H1 (cell line): ENCODE data around the gene SLC16A8. TPM values are rescaled to one million over a fixed set of nuclear protein-coding genes. Genes with fewer than 3 reads are reported as not detected.

Experiments
- CTCF ChIA-PET: fragments of 300-600 bp; sonication (Branson Sonifier 250); formaldehyde crosslinking; loops from one replicate; lab custom pipeline; 2021; ENCODE audit not compliant: partially characterized antibody; lab: Charles Lee
- POLR2A ChIA-PET: fragments of 300-600 bp; sonication (Branson Sonifier 250); formaldehyde crosslinking; loops from one replicate; lab custom pipeline; 2021; ENCODE audit warnings: inconsistent platforms; ENCODE audit not compliant: partially characterized antibody; lab: Charles Lee
- DNase-seq, 2 experiments: peaks; one replicate each; pipeline versions ENCODE4 v3.0.0 to v3.0.0-alpha.2; 2010 to 2022; ENCODE audit warnings: low spot score in 2 of 2, low read depth in 1 of 2, mixed read lengths in 1 of 2
- FAIRE-seq: peaks from 2 replicates; lab custom pipeline; 2011; peaks lifted over from hg19 to GRCh38; lab: Jason Lieb, UNC
- H2AFZ ChIP-seq: 2 replicates; pipeline ENCODE4 v1.8.1; 2012; ENCODE audit warnings: low read length, inconsistent platforms
- H2AK5ac ChIP-seq: 2 replicates; pipeline ENCODE4 v1.6.1; 2013; ENCODE audit warnings: low read depth, low read length
- H2BK120ac ChIP-seq: replicated peaks from 2 replicates; pipeline ENCODE3; 2013; ENCODE audit warnings: low read depth, low read length, inconsistent platforms
- H2BK12ac ChIP-seq: 2 replicates; pipeline ENCODE4 v1.6.1; 2013; ENCODE audit warnings: low read depth, low read length
- H2BK15ac ChIP-seq: 2 replicates; pipeline ENCODE4 v1.6.1; 2013; ENCODE audit warnings: low read length
- H2BK20ac ChIP-seq: 2 replicates; pipeline ENCODE4 v1.6.1; 2013; ENCODE audit warnings: low read length
- H2BK5ac ChIP-seq: 2 replicates; pipeline ENCODE4 v1.6.1; 2013; ENCODE audit warnings: low read depth, low read length
- H3K14ac ChIP-seq: 2 replicates; pipeline ENCODE4 v1.6.1; 2013; ENCODE audit warnings: inconsistent platforms; ENCODE audit not compliant: insufficient read length
- H3K18ac ChIP-seq: 2 replicates; pipeline ENCODE4 v1.6.1; 2013; ENCODE audit warnings: low read length; ENCODE audit errors: extremely low read depth
- H3K23ac ChIP-seq: 2 replicates; pipeline ENCODE4 v1.6.1; 2013; ENCODE audit warnings: inconsistent platforms; ENCODE audit not compliant: insufficient read length
- H3K23me2 ChIP-seq: 2 replicates; pipeline ENCODE4 v1.6.1; 2013; ENCODE audit warnings: low read depth, low read length
- H3K27ac ChIP-seq: 2 replicates; pipeline ENCODE4 v1.6.1; 2011; ENCODE audit warnings: low read depth, low read length, inconsistent platforms
- H3K27me3 ChIP-seq, 4 experiments: replicated peaks in 1 of 4; 1 replicate in 1 of 4; 2 replicates in 3 of 4; pipeline versions ENCODE4 v1.6.1 to v1.8.1; 2011 to 2013; ENCODE audit warnings: low read length in 3 of 4, mild to moderate bottlenecking in 3 of 4, inconsistent platforms in 2 of 4, mixed read lengths in 2 of 4, moderate library complexity in 1 of 4; ENCODE audit not compliant: control insufficient read depth in 3 of 4, insufficient read depth in 3 of 4; ENCODE audit errors: extremely low read depth in 1 of 4
- H3K36me3 ChIP-seq, 4 experiments: 2 replicates each; pipeline versions ENCODE4 v1.6.1 to v1.8.1; 2011 to 2013; ENCODE audit warnings: mild to moderate bottlenecking in 4 of 4, low read length in 3 of 4, moderate library complexity in 2 of 4, control low read depth in 1 of 4, inconsistent platforms in 1 of 4; ENCODE audit not compliant: insufficient read depth in 4 of 4, control insufficient read depth in 2 of 4
- H3K4ac ChIP-seq: replicated peaks from 2 replicates; pipeline ENCODE3; 2013; ENCODE audit warnings: low read length, low read depth, mixed read lengths, inconsistent platforms; ENCODE audit not compliant: insufficient read length
- H3K4me1 ChIP-seq, 4 experiments: replicated peaks in 1 of 4; 1 replicate in 1 of 4; 2 replicates in 3 of 4; pipeline versions ENCODE4 v1.6.1 to v1.8.1; 2011 to 2013; ENCODE audit warnings: low read length in 3 of 4, inconsistent platforms in 2 of 4, mixed read lengths in 1 of 4; ENCODE audit not compliant: insufficient read depth in 4 of 4, control insufficient read depth in 3 of 4
- H3K4me2 ChIP-seq, 2 experiments: 2 replicates each; pipeline versions ENCODE4 v1.6.1 to v1.8.1; 2011 to 2013; ENCODE audit warnings: low read depth in 2 of 2, low read length in 2 of 2, control low read depth in 1 of 2, inconsistent platforms in 1 of 2, mild to moderate bottlenecking in 1 of 2; ENCODE audit not compliant: insufficient read depth in 1 of 2
- H3K4me3 ChIP-seq, 4 experiments: fragments of 200-600, 300-600 bp in 1 of 4; sonication (generic), shearing (Covaris generic), sonication (Bioruptor Twin) in 1 of 4; 2 replicates each; pipeline versions ENCODE4 v1.5.1 to v1.8.1; 2011 to 2016; ENCODE audit warnings: low read length in 4 of 4, low read depth in 3 of 4, control low read depth in 2 of 4, inconsistent platforms in 2 of 4, mild to moderate bottlenecking in 2 of 4, mixed read lengths in 1 of 4, moderate library complexity in 1 of 4; ENCODE audit not compliant: insufficient read depth in 2 of 4; ENCODE audit errors: extremely low read depth in 1 of 4
- H3K56ac ChIP-seq: replicated peaks from 2 replicates; pipeline ENCODE3; 2013; ENCODE audit warnings: low read depth, mild to moderate bottlenecking, mixed read lengths, low read length, inconsistent platforms; ENCODE audit not compliant: insufficient read length
- H3K79me1 ChIP-seq: 2 replicates; pipeline ENCODE4 v1.6.1; 2013; ENCODE audit warnings: low read depth, low read length, control low read depth
- H3K79me2 ChIP-seq, 2 experiments: 2 replicates each; pipeline versions ENCODE4 v1.6.1 to v1.8.1; 2012 to 2013; ENCODE audit warnings: low read length in 2 of 2, mild to moderate bottlenecking in 2 of 2, inconsistent platforms in 1 of 2; ENCODE audit not compliant: insufficient read depth in 2 of 2, control insufficient read depth in 1 of 2
- H3K9ac ChIP-seq, 4 experiments: replicated peaks in 1 of 4; 1 replicate in 1 of 4; 2 replicates in 3 of 4; pipeline versions ENCODE4 v1.6.1 to v1.8.1; 2011 to 2013; ENCODE audit warnings: low read depth in 3 of 4, low read length in 3 of 4, control low read depth in 2 of 4, mild to moderate bottlenecking in 2 of 4, moderate library complexity in 2 of 4, inconsistent platforms in 1 of 4; ENCODE audit errors: extremely low read depth in 1 of 4
- H3K9me3 ChIP-seq, 2 experiments: 2 replicates each; pipeline versions ENCODE4 v1.6.1 to v1.8.1; 2012 to 2013; ENCODE audit warnings: mild to moderate bottlenecking in 2 of 2, moderate library complexity in 2 of 2, control low read depth in 1 of 2, inconsistent platforms in 1 of 2, low read depth in 1 of 2, low read length in 1 of 2, mixed read lengths in 1 of 2; ENCODE audit not compliant: insufficient read depth in 2 of 2
- H4K20me1 ChIP-seq, 2 experiments: replicated peaks in 1 of 2; 2 replicates each; pipeline versions ENCODE3 to v1.8.1; 2011 to 2013; ENCODE audit warnings: inconsistent platforms in 2 of 2, low read length in 2 of 2, mild to moderate bottlenecking in 1 of 2; ENCODE audit not compliant: insufficient read depth in 2 of 2, control insufficient read depth in 1 of 2
- H4K5ac ChIP-seq: 2 replicates; pipeline ENCODE4 v1.6.1; 2013; ENCODE audit warnings: low read length, low read depth, mixed read lengths, inconsistent platforms; ENCODE audit not compliant: insufficient read length
- H4K8ac ChIP-seq: 2 replicates; pipeline ENCODE4 v1.8.0; 2013; ENCODE audit warnings: mild to moderate bottlenecking, moderate library complexity, low read length, inconsistent platforms; ENCODE audit not compliant: insufficient read depth; ENCODE audit errors: extremely low read depth
- H4K91ac ChIP-seq: replicated peaks from 2 replicates; pipeline ENCODE3; 2013; ENCODE audit warnings: low read length, mixed read lengths, inconsistent platforms; ENCODE audit not compliant: insufficient read length
- GTF2F1 ChIP-seq: IDR thresholded peaks from 2 replicates; pipeline ENCODE4 v1.6.1; 2012; ENCODE audit warnings: low read depth, low read length, improper control_type of control experiment, borderline replicate concordance
- KDM5A ChIP-seq: fragments of 200-600 bp; IDR thresholded peaks from 2 replicates; pipeline ENCODE4 v1.7.1; 2012; ENCODE audit warnings: mild to moderate bottlenecking, low read length, inconsistent platforms, mixed read lengths
- USF2 ChIP-seq: IDR thresholded peaks from 2 replicates; pipeline ENCODE4 v1.6.1; 2011; ENCODE audit warnings: low read length, improper control_type of control experiment
- ZNF274 ChIP-seq: IDR thresholded peaks from 2 replicates; pipeline ENCODE4 v1.7.0; 2012; ENCODE audit warnings: low read length, borderline replicate concordance; ENCODE audit errors: extremely low read depth
- WGBS, 2 experiments: shearing (Covaris generic) in 1 of 2; methylation state at CpG; one replicate each; pipeline versions ENCODE4 v1.1.6 to v1.1.7; 2013 to 2015; ENCODE audit warnings: low lambda C conversion rate in 2 of 2, mixed read lengths in 2 of 2, inconsistent platforms in 1 of 2, low coverage in 1 of 2, missing lambda C conversion rate in 1 of 2; ENCODE audit not compliant: insufficient replicate concordance in 2 of 2, insufficient coverage in 1 of 2, insufficient read length in 1 of 2; ENCODE audit errors: extremely low coverage in 1 of 2, missing lambda C conversion rate in 1 of 2; 5-methylcytosine and 5-hydroxymethylcytosine counted together
- polyA plus RNA-seq, 7 experiments: library from polyadenylated mRNA; depleted of rRNA in 3 of 7; stranded (reverse) in 5 of 7; unstranded in 2 of 7; fragments of >200 nt in 5 of 7; fragments of 200-250 nt in 2 of 7; gene quantifications; 1 replicate in 5 of 7; 2 replicates in 1 of 7; 4 replicates in 1 of 7; pipeline versions ENCODE4 v1.2.1 to v1.2.3, GENCODE V29; 2011 to 2013; ENCODE audit warnings: missing spikeins in 2 of 7, mixed read lengths in 2 of 7
- total RNA-seq: library from RNA; stranded (reverse); fragmentation: NEBNext Ultra II Directional; extraction: Animal tissue kit (Norgen Biotek cat#: 25700); gene quantifications from 2 replicates; pipeline ENCODE4 v1.2.1, GENCODE V29; 2021

SLC16A8 gene
- total and polyA plus RNA-seq, 2 of the 8 experiments (the other 6 are each of a cell fraction or from before 2014, with no cell fraction given), result 0.70 TPM; not detected in 1

- no peaks in the 10 kb centered on the region for H3K36me3 ChIP-seq
- H2AK5ac ChIP-seq, result no peak overlapping the region
- no peak overlapping the region for H3K9ac ChIP-seq
- no peaks in the 10 kb centered on the region for H3K79me1 ChIP-seq
- H3K14ac ChIP-seq, result no peak overlapping the region
- no peak for FAIRE-seq
- H3K4me2 ChIP-seq, result no peak overlapping the region
- no peak overlapping the region for H2BK12ac ChIP-seq
- no peak overlapping the region for H3K56ac ChIP-seq
- H3K18ac ChIP-seq, result no peak overlapping the region
- H3K23ac ChIP-seq, result no peak overlapping the region
- H2AFZ ChIP-seq, result no peak overlapping the region
- no peak overlapping the region for H4K91ac ChIP-seq
- H2BK15ac ChIP-seq, result no peak overlapping the region
- TF ChIP-seq GTF2F1 (no peak), USF2 (no peak), KDM5A (no peak), ZNF274 (no peak)
- no peaks in the 10 kb centered on the region for H3K27me3 ChIP-seq
- H3K79me2 ChIP-seq, result no peaks in the 10 kb centered on the region
- no peak overlapping the region for H4K5ac ChIP-seq
- CTCF ChIA-PET, result interaction anchor here (1.0 to 2.5 kb wide), 5 partner anchors 11 to 56 kb away, joined by 3 to 17 read pairs (median 5); no protein-coding TSS in a partner anchor
- H3K4me3 ChIP-seq, result no peak overlapping the region
- WGBS, 2 experiments, result 91% methylated on average over 4 of the region's 5 CpGs; no CpG with 5 or more reads in 1 of the 2 experiments
- no peak overlapping the region for H4K8ac ChIP-seq
- no peak overlapping the region for H2BK5ac ChIP-seq
- POLR2A ChIA-PET, result interaction anchor here (0.8 kb wide), 1 partner anchor 295 kb away, joined by 4 read pairs; no protein-coding TSS in a partner anchor
- no peaks in the 10 kb centered on the region; a peak in 1 of 7 replicates for H3K4me1 ChIP-seq
- H3K23me2 ChIP-seq, result no peaks in the 10 kb centered on the region
- no peak overlapping the region for H2BK120ac ChIP-seq
- no peak overlapping the region for H3K27ac ChIP-seq
- no peaks in the 10 kb centered on the region for H3K9me3 ChIP-seq
- H4K20me1 ChIP-seq, result no peaks in the 10 kb centered on the region
- no peak for DNase-seq
- no peak overlapping the region for H2BK20ac ChIP-seq
- H3K4ac ChIP-seq, result no peak overlapping the region
These were observed 42.1 kb downstream of the SLC16A8 start for GRCh38 chr22:38041760-38042487.
